LNCaP clone FGC (cell line): ENCODE data around the gene KRTAP29-1.
"Not testable (repeated sequence)": the region's sequence is repeated elsewhere in the genome, so short reads cannot be mapped to it uniquely, and the experiment has no call there.

Source experiments
- DNase-seq: peaks from one replicate; pipeline ENCODE4 v3.0.0-alpha.2; 2011; ENCODE audit warnings: low read depth
- H3K4me3 ChIP-seq: 2 replicates; pipeline ENCODE4 v1.5.1; 2011; ENCODE audit warnings: mild to moderate bottlenecking, low read depth, low read length, control low read depth
- TF ChIP-seq, protein P1 (sequence below): IDR thresholded peaks from 2 replicates; pipeline ENCODE4 v1.5.1; 2012; ENCODE audit warnings: mild to moderate bottlenecking; ENCODE audit not compliant: control insufficient read depth, insufficient read depth; ENCODE audit errors: extremely low read depth

KRTAP29-1 gene

DNA sequence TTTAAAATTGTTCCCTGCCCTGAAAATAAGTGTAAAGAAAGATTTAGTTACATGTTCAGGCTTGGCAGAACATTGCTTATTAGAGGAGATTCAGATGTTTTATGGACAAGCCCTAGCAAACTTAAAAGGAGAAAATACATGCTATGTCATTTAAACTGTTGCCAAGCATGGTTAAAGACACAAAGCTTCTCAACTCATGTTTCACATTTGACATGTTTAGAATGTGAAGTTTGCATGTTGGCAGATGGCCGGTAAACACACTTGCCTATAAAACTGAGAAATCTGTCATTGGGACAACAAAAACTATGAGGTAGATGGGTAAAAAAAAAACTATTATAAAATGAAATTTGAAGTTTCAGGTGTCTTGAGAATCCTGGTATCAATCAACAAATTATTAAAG, 5.8 kb downstream of the KRTAP29-1 start:
- H3K4me3 ChIP-seq = no peak overlapping the region
- no peak for DNase-seq
- TF ChIP-seq, protein P1, sequence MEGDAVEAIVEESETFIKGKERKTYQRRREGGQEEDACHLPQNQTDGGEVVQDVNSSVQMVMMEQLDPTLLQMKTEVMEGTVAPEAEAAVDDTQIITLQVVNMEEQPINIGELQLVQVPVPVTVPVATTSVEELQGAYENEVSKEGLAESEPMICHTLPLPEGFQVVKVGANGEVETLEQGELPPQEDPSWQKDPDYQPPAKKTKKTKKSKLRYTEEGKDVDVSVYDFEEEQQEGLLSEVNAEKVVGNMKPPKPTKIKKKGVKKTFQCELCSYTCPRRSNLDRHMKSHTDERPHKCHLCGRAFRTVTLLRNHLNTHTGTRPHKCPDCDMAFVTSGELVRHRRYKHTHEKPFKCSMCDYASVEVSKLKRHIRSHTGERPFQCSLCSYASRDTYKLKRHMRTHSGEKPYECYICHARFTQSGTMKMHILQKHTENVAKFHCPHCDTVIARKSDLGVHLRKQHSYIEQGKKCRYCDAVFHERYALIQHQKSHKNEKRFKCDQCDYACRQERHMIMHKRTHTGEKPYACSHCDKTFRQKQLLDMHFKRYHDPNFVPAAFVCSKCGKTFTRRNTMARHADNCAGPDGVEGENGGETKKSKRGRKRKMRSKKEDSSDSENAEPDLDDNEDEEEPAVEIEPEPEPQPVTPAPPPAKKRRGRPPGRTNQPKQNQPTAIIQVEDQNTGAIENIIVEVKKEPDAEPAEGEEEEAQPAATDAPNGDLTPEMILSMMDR = no peak

DNA sequence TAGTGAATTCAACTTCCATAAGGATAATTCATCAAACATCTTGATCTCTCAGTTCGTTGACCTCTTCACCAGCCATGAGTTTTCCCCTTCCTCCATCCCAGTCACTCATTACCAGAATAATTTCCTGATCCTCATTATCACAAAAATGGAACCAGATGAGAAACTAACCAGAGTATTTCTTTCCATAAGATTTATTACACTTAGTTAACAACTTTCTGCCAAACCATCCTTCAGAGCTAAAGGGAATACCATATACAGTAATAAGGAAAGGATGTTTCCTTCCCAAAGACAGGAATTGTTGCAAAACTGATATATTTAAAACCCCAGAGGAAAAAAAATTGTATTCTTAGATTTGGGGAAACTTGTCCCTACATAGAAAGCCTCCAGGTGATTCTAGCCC, 8.6 kb downstream of the KRTAP29-1 start:
- no peak overlapping the region for H3K4me3 ChIP-seq
- TF ChIP-seq, protein P1 = no peak
- DNase-seq = no peak

DNA sequence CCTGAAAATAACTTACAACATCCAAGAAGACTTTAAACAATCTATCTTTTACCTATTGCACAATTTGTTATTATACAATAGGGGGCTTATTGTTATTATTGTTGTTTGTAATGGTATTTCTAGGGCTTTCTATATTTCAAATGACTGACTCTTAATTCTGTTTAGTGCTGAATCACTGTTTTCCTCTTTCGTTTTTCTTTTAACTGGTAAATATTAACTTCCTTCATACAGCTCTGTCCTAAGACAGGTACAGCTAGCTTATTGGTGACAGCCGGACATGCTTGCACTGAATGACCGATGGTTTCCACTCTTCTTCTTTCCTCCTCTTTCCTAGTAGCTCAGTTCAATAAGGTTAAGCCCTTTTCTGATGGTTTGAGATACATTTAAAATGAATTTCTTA, 15.6 kb downstream of the KRTAP29-1 start:
- no peak for DNase-seq
- no peak overlapping the region for H3K4me3 ChIP-seq
- TF ChIP-seq, protein P1 = no peak

DNA sequence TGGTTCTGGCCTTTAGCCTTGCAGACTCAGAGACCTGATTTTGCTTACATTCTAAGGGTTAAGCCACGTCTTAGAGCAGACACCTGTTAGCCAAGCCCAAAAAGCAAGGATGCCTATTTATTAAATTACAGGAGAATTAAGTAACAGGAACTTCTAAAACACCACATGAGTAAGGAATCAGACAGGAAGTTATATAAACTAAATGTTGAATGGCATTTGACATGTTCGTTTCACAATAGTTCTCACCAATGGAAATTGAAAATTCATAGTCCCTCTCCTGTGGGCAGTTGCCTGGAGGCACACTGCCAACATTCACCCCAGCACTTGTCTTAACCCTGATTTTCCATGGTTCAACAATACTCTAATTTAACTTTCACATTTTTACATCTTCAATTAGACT, 18.1 kb downstream of the KRTAP29-1 start:
- no peak for DNase-seq
- TF ChIP-seq, protein P1 = no peak
- no peak overlapping the region for H3K4me3 ChIP-seq

DNA sequence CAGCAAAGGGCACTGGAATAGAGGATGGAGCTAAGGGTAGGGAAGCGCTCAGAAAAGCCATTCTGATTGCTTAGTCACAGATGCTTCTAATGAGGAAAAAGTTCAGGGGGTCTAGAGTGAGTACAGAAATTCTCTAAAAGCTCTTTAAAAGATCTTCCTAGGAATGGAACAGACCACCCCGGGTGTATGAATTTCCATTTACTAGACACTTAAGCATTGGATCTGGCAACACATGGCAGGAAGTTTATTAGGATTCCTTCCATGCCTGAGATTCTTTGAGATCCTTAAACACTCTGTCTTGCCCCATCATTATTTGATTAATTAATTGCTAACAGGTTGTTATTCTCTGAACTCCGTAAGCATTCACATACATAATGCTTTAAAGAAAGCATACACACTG, 18.6 kb downstream of the KRTAP29-1 start:
- TF ChIP-seq, protein P1 = no peak
- no peak overlapping the region for H3K4me3 ChIP-seq
- DNase-seq = no peak

DNA sequence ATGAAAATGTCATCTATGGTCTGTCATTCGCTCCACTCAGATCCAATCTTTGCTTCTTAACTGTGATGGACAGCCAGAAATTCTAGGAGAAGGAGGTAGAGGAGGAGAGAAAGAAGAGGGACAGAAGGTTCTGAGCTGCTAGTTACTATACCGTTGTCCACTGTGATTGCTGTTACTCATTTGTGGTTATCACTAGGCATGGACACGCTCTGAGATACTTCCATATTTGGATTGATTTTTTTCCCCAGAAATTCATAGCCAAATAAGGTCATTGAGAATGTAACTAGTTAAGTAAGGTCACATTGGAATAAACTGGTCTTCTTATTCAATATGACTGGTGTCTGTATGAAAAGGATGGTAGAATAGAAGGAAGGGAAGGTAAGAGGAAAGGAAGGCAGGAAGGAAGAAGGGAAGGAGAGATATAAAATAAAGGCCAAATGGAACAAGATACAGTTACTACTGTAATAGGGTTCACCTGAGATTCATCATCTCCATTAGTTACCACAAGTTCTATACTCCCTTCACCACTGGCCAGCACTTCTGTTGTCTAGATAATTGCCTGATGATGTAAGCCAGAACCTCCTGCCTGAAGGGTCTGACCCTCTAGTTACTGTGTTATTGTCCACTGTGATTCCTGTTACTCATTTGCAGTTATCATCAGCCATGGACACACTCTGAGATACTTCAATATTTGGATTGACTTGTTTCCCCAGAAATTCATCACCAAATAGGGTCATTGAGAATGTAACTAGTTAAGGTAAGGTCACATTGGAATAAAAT, 24.3 kb downstream of the KRTAP29-1 start:
- DNase-seq = no peak
- TF ChIP-seq, protein P1 = no peak
- H3K4me3 ChIP-seq = no peak overlapping the region

DNA sequence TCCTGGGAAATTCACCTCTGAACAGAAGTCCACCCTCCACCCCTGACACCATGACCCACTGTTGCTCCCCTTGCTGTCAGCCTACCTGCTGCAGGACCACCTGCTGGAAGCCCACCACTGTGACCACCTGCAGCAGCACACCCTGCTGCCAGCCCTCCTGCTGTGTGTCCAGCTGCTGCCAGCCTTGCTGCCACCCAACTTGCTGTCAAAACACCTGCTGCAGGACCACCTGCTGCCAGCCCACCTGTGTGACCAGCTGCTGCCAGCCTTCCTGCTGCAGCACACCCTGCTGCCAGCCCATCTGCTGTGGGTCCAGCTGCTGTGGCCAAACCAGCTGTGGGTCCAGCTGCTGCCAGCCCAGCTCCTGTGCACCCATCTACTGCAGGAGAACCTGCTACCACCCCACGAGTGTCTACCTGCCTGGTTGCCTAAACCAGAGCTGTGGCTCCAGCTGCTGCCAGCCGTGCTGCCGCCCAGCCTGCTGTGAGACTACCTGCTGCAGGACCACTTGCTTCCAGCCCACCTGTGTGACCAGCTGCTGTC, 26.9 kb downstream of the KRTAP29-1 start, which contains the start of gene KRTAP9-7:
KRTAP9-7 (plus strand) TSS at position 51 of the 543 bp plus-strand sequence; CDS start at position 51, 0 bp downstream.
- not testable (repeated sequence) for H3K4me3 ChIP-seq, DNase-seq
